ENCODE results near the gene ZNG1C. TPM values are rescaled to one million over a fixed set of nuclear protein-coding genes. Genes with fewer than 3 reads are reported as not detected.
"Not testable (repeated sequence)": the region's sequence is repeated elsewhere in the genome, so short reads cannot be mapped to it uniquely, and the experiment has no call there.

Gene ZNG1C
- total RNA-seq, 4 donors from 2014 or later, result 5.7 to 17.4 (median 8.8) TPM

- H3K9me3 ChIP-seq; H3K36me3 ChIP-seq; H3K27me3 ChIP-seq; H3K27ac ChIP-seq; in situ Hi-C loops (cut with MboI; ENCODE audit: low sequenced_read_pairs in 4 of 4); DNase-seq; H3K4me3 ChIP-seq; H3K4me1 ChIP-seq; intact Hi-C loops (cut with DNase I; ENCODE audit: low total_unique reads): not testable (repeated sequence)
- ATAC-seq, result peak; percentile 79 to 89
- TF ChIP-seq, protein P1, sequence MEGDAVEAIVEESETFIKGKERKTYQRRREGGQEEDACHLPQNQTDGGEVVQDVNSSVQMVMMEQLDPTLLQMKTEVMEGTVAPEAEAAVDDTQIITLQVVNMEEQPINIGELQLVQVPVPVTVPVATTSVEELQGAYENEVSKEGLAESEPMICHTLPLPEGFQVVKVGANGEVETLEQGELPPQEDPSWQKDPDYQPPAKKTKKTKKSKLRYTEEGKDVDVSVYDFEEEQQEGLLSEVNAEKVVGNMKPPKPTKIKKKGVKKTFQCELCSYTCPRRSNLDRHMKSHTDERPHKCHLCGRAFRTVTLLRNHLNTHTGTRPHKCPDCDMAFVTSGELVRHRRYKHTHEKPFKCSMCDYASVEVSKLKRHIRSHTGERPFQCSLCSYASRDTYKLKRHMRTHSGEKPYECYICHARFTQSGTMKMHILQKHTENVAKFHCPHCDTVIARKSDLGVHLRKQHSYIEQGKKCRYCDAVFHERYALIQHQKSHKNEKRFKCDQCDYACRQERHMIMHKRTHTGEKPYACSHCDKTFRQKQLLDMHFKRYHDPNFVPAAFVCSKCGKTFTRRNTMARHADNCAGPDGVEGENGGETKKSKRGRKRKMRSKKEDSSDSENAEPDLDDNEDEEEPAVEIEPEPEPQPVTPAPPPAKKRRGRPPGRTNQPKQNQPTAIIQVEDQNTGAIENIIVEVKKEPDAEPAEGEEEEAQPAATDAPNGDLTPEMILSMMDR (IDR thresholded peaks at IDR 0.05 in 4 of 5, conservative IDR thresholded peaks at IDR 0.05 in 1 of 5), result peak in 3 of 5 experiments; percentile 19 to 48 (median 19)
These were observed 100.7 kb downstream of the ZNG1C start for GRCh38 chr9:68342265-68343025.

- in situ Hi-C loops (cut with MboI; ENCODE audit: low sequenced_read_pairs in 4 of 4); H3K9me3 ChIP-seq; intact Hi-C loops (cut with DNase I; ENCODE audit: low total_unique reads); DNase-seq; H3K4me3 ChIP-seq; ATAC-seq; H3K27me3 ChIP-seq; H3K4me1 ChIP-seq; H3K36me3 ChIP-seq; H3K27ac ChIP-seq: not testable (repeated sequence)
These were observed 101.5 kb downstream of the ZNG1C start for GRCh38 chr9:68343242-68343641.

DNA sequence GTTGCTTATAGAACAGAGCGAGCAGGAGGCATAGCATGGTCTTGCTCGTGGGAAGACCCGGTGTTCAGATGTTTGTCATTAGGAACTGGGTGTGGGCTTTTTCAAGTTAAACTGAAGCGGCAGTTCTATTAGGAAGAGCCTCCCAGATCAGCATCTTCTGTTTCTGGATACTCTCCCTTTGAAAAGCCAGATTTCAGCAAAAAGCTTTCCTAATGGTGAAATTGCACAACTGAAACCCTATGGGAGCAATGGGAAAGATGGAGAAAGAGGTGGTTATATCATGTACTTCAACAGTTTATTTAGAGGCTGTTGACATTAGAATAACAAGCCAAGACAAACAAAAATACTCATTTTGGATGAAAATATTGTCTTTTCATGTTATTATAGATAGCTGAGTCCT, 102.2 kb downstream of the ZNG1C start:
- H3K4me3 ChIP-seq; H3K9me3 ChIP-seq; H3K36me3 ChIP-seq; H3K27me3 ChIP-seq; H3K4me1 ChIP-seq; intact Hi-C loops (cut with DNase I; ENCODE audit: low total_unique reads); H3K27ac ChIP-seq; in situ Hi-C loops (cut with MboI; ENCODE audit: low sequenced_read_pairs in 4 of 4); DNase-seq: not testable (repeated sequence)
- peak; percentile 12 to 28 for ATAC-seq

Other genes with a start within 250 kb of the ZNG1C start
- gene FOXD4L3, start 60.9 kb downstream of the ZNG1C start, total RNA-seq, result not detected
- gene PGM5, start 114.6 kb downstream of the ZNG1C start, total RNA-seq, result 10 to 100 TPM; 13.3 to 44.0 (median 29.9) TPM